ENCODE measurements around the gene PINK1.

GRCh38 chr1:20602851-20603450 is 30.3 kb upstream of the PINK1 start:
- TF ChIP-seq EZH2 (IDR thresholded peaks at IDR 0.05; ENCODE audit: low read length, missing control alignments): no peak
- TF ChIP-seq CTCF (conservative IDR thresholded peaks at IDR 0.05 in 1 of 2, IDR thresholded peaks at IDR 0.05 in 1 of 2; ENCODE audit: low read depth in 1 of 2, low read length in 2 of 2): no peak
